SK-N-SH treated with all-trans-retinoic acid at 6 μM for 48 hours (cell line): ENCODE data around the gene ZFHX2.
"Not testable (repeated sequence)": the region's sequence is repeated elsewhere in the genome, so short reads cannot be mapped to it uniquely, and the experiment has no call there.

Experiments
- ATAC-seq: fragments of 200-7000 bp; cut with Tn5 transposase; 3 replicates; pipeline ENCODE4 v1.9.1; 2020; ENCODE audit warnings: mild to moderate bottlenecking, moderate library complexity
- ARNTL ChIP-seq: fragments of 450-650 bp; formaldehyde crosslinking; IDR thresholded peaks from 2 replicates; pipeline ENCODE4 v1.5.0; 2020; ENCODE audit warnings: low read depth, mild to moderate bottlenecking, moderate library complexity, borderline replicate concordance
- BACH2 ChIP-seq: fragments of 250-450 bp; sonication (Bioruptor Pico); IDR thresholded peaks from 2 replicates; pipeline ENCODE4 v1.9.0; 2021; ENCODE audit warnings: mild to moderate bottlenecking, borderline replicate concordance
- CSDC2 ChIP-seq: fragments of 250-450 bp; sonication (Bioruptor Pico); IDR thresholded peaks from 2 replicates; pipeline ENCODE4 v1.5.0; 2020; ENCODE audit warnings: mild to moderate bottlenecking, moderate library complexity
- ESRRG ChIP-seq: fragments of 250-450 bp; sonication (Bioruptor Pico); IDR thresholded peaks from 2 replicates; pipeline ENCODE4 v1.6.1; 2021; ENCODE audit warnings: mild to moderate bottlenecking
- GLIS3 ChIP-seq: fragments of 250-450 bp; sonication (Bioruptor Pico); IDR thresholded peaks from 2 replicates; pipeline ENCODE4 v1.5.0; 2020; ENCODE audit warnings: mild to moderate bottlenecking, moderate library complexity
- ISL1 ChIP-seq: fragments of 250-450 bp; sonication (Bioruptor Pico); IDR thresholded peaks from 2 replicates; pipeline ENCODE4 v2.1.2; 2022; ENCODE audit warnings: mild to moderate bottlenecking, moderate library complexity
- OSR1 ChIP-seq: fragments of 250-450 bp; sonication (Bioruptor Pico); IDR thresholded peaks from 2 replicates; pipeline ENCODE4 v1.8.0; 2022; ENCODE audit warnings: moderate library complexity, mild to moderate bottlenecking, inconsistent platforms
- PPARA ChIP-seq: fragments of 250-450 bp; sonication (Bioruptor Pico); IDR thresholded peaks from 2 replicates; pipeline ENCODE4 v1.5.0; 2020; ENCODE audit warnings: mild to moderate bottlenecking, borderline replicate concordance
- RARB ChIP-seq: fragments of 250-450 bp; sonication (Bioruptor Pico); IDR thresholded peaks from 2 replicates; pipeline ENCODE4 v1.8.0; 2021; ENCODE audit warnings: mild to moderate bottlenecking, moderate library complexity
- TCF4 ChIP-seq: fragments of 250-450 bp; sonication (Bioruptor Pico); IDR thresholded peaks from 2 replicates; pipeline ENCODE4 v1.8.0; 2021; ENCODE audit warnings: mild to moderate bottlenecking, moderate library complexity, borderline replicate concordance
- ZC3H10 ChIP-seq: fragments of 250-450 bp; sonication (Bioruptor Pico); IDR thresholded peaks from 2 replicates; pipeline ENCODE4 v1.5.1; 2021; ENCODE audit warnings: mild to moderate bottlenecking, moderate library complexity
- ZFP3 ChIP-seq: fragments of 250-450 bp; sonication (Bioruptor Pico); IDR thresholded peaks from 2 replicates; pipeline ENCODE4 v1.5.0; 2020; ENCODE audit warnings: mild to moderate bottlenecking, moderate library complexity
- ZFP30 ChIP-seq: fragments of 450-650 bp; formaldehyde crosslinking; IDR thresholded peaks from 2 replicates; pipeline ENCODE4 v1.5.0; 2022; ENCODE audit warnings: mild to moderate bottlenecking, moderate library complexity
- ZNF565 ChIP-seq: fragments of 450-650 bp; formaldehyde crosslinking; conservative IDR thresholded peaks from 2 replicates; pipeline ENCODE4 v1.5.0; 2020; ENCODE audit warnings: low read depth, mild to moderate bottlenecking, moderate library complexity
- ZNF70 ChIP-seq: fragments of 450-650 bp; formaldehyde crosslinking; IDR thresholded peaks from 2 replicates; pipeline ENCODE4 v1.5.0; 2020; ENCODE audit warnings: mild to moderate bottlenecking, moderate library complexity
- ZNF8 ChIP-seq: fragments of 450-650 bp; formaldehyde crosslinking; IDR thresholded peaks from 2 replicates; pipeline ENCODE4 v1.5.0; 2020; ENCODE audit warnings: mild to moderate bottlenecking, moderate library complexity
- TF ChIP-seq, protein P1 (sequence below): fragments of 250-450 bp; sonication (Bioruptor Pico); IDR thresholded peaks from 2 replicates; pipeline ENCODE4 v1.8.0; 2021; ENCODE audit warnings: low read depth, mild to moderate bottlenecking, moderate library complexity, borderline replicate concordance
- TF ChIP-seq, protein P2 (sequence below): fragments of 250-450 bp; sonication (Bioruptor Pico); IDR thresholded peaks from 2 replicates; pipeline ENCODE4 v1.5.1; 2020; ENCODE audit warnings: low read depth, mild to moderate bottlenecking, moderate library complexity
- TF ChIP-seq, protein P3 (sequence below): fragments of 250-450 bp; sonication (Bioruptor Pico); IDR thresholded peaks from 2 replicates; pipeline ENCODE4 v1.8.0; 2020; ENCODE audit warnings: mild to moderate bottlenecking, moderate library complexity, borderline replicate concordance
- TF ChIP-seq, protein P4 (sequence below): fragments of 250-450 bp; sonication (Bioruptor Pico); IDR thresholded peaks from 2 replicates; pipeline ENCODE4 v1.5.0; 2020; ENCODE audit warnings: mild to moderate bottlenecking, moderate library complexity

Gene ZFHX2

DNA sequence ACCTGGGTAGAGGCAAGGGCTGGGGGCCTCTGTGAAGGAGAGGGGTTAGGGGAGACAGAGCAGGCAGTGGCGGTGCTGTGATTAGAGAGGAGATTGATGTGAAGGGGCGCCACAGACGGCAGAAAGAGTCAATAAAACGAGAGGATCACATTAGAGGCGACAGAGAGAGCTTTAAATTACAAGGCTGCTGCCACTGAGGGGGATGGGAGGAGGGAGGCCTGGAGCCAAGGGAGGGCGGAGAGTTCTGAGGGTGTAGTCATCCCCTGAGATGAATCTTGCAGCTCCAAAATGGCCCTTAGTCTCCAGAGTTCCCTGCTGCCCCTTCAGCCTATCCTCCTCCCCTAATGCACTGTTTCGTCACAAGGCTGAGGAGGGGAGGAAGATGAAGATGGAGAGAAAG lies 12.8 kb downstream of the ZFHX2 start:
- ATAC-seq: peak; percentile 54
- no peak for TF ChIP-seq ZNF565
- TF ChIP-seq ARNTL (CRISPR knock-in tag): no peak
- TF ChIP-seq ZNF70: no peak
- TF ChIP-seq, protein P1, sequence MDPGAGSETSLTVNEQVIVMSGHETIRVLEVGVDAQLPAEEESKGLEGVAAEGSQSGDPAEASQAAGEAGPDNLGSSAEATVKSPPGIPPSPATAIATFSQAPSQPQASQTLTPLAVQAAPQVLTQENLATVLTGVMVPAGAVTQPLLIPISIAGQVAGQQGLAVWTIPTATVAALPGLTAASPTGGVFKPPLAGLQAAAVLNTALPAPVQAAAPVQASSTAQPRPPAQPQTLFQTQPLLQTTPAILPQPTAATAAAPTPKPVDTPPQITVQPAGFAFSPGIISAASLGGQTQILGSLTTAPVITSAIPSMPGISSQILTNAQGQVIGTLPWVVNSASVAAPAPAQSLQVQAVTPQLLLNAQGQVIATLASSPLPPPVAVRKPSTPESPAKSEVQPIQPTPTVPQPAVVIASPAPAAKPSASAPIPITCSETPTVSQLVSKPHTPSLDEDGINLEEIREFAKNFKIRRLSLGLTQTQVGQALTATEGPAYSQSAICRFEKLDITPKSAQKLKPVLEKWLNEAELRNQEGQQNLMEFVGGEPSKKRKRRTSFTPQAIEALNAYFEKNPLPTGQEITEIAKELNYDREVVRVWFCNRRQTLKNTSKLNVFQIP: no peak
- TF ChIP-seq RARB (CRISPR knock-in tag): no peak
- TF ChIP-seq ZNF8 (CRISPR knock-in tag): no peak

DNA sequence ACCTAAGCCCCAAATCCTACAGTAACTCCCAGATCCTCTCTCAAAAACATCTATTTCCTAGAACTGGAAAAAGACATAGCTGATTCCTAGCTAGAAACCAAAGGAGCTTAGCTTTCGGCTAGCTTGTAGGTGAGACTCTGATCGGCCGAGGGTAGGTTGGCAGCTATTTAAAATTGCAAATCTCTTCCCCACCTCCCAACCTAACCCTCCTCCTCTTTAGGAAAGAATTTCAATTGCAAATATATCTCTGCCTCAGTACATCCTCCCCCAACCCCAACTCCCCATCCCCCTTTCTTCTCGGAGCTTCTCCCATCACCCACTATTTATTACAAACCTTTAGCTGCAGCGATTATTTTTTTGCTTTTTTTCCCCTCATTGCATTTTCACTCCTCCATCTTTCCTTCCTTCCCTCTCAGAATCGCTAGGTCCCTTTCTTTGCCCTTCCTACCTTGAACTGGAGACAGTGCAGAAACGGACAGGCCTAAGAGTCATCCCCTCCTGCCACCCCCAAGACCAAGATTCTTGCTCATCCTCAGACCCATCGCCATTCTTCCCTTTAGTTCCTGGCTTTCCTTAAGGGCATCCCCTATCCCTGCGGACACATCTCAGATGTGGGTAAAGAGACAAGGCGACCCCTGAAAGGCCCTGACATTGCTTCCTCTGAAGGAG lies 13.4 kb downstream of the ZFHX2 start:
- no peak for TF ChIP-seq RARB (CRISPR knock-in tag)
- ATAC-seq: no peak

DNA sequence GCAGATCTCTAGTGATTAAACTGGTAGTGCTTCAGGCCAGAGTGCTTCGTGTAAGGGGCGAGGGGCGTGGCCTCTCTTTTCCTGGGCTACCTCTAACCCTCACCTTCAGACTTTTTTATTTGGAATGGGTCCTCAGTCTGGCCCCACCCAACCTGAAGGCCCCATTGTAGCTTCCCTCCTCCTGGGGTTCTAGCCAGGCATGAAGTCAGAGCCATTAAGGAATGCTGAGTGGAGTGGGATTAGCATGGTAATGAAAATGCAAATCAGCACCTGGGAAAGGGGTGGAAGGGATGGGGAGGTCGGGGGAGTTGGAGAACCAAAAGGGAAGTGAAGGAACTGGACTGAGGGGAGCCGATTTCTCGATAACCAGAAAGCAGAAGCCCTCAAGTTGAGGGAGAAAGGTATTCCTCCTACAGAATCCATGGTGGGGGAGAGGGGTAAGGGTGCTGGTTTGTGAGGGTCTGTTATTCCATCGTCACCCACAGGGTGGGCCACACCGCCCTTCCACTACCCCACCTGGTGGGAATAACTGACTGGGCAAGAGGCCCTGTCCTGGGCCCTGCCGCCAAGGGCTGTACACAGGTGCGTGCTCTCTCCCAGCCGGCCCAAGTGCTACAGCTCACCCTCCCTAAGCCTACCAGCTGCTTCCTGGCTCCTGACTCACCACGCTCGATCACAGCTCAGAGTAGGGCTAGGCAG lies 14.1 kb downstream of the ZFHX2 start:
- no peak for ATAC-seq

DNA sequence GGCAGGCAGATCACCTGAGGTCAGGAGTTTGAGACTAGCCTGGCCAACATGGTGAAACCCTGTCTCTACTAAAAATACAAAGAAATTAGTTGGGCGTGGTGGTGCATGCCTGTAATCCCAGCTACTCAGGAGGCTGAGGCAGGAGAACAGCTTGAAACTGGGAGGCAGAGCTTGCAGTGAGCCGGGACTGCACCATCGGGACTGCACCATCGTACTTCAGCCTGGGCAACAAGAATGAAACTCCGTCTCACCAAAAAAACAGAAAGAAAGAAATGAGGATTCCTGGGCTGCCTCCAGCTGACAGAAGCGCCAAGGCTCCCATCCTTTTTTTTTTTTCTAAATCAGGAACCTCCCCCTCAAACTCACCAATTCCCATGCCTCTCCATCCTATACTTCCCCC lies 14.7 kb downstream of the ZFHX2 start:
- not testable (repeated sequence) for ATAC-seq

More for the DNA sequence above, 14.1 kb downstream of the ZFHX2 start:
- no peak for TF ChIP-seq ZNF70

DNA sequence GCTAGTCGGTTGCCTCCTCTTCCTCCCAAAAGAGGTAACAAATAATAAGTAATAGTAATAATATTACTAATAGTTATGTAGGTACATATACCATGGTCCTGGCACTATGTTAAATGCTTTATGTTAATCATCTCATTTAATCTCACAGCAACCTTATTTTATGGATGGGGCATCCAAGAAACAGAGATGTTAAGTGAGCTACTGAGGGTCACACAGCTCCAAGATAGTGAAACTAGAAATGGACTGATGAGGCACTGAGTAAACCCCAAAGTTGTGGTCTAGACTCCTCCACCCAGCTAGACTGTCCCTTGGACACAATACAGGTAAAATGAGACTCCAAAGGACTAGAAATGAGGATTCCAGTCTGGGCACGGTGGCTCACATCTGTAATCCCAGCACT lies 15.1 kb downstream of the ZFHX2 start:
- ATAC-seq: no peak
- TF ChIP-seq ZNF565 (no peak), ZFP30 (CRISPR knock-in tag) (no peak), ZNF8 (CRISPR knock-in tag) (no peak), PPARA (CRISPR knock-in tag) (no peak), TCF4 (CRISPR knock-in tag) (no peak), ZC3H10 (CRISPR knock-in tag) (no peak), ZNF70 (no peak), ESRRG (CRISPR knock-in tag) (no peak), OSR1 (no peak), BACH2 (CRISPR knock-in tag) (no peak), RARB (CRISPR knock-in tag) (no peak), ZFP3 (CRISPR knock-in tag) (no peak), ARNTL (CRISPR knock-in tag) (no peak), CSDC2 (CRISPR knock-in tag) (no peak), GLIS3 (no peak), ISL1 (CRISPR knock-in tag) (no peak)
- TF ChIP-seq, protein P2, sequence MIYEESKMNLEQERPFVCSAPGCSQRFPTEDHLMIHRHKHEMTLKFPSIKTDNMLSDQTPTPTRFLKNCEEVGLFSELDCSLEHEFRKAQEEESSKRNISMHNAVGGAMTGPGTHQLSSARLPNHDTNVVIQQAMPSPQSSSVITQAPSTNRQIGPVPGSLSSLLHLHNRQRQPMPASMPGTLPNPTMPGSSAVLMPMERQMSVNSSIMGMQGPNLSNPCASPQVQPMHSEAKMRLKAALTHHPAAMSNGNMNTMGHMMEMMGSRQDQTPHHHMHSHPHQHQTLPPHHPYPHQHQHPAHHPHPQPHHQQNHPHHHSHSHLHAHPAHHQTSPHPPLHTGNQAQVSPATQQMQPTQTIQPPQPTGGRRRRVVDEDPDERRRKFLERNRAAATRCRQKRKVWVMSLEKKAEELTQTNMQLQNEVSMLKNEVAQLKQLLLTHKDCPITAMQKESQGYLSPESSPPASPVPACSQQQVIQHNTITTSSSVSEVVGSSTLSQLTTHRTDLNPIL (CRISPR knock-in tag): no peak
- TF ChIP-seq, protein P3, sequence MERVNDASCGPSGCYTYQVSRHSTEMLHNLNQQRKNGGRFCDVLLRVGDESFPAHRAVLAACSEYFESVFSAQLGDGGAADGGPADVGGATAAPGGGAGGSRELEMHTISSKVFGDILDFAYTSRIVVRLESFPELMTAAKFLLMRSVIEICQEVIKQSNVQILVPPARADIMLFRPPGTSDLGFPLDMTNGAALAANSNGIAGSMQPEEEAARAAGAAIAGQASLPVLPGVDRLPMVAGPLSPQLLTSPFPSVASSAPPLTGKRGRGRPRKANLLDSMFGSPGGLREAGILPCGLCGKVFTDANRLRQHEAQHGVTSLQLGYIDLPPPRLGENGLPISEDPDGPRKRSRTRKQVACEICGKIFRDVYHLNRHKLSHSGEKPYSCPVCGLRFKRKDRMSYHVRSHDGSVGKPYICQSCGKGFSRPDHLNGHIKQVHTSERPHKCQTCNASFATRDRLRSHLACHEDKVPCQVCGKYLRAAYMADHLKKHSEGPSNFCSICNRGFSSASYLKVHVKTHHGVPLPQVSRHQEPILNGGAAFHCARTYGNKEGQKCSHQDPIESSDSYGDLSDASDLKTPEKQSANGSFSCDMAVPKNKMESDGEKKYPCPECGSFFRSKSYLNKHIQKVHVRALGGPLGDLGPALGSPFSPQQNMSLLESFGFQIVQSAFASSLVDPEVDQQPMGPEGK (CRISPR knock-in tag): no peak
- TF ChIP-seq, protein P1: no peak
- TF ChIP-seq, protein P4, sequence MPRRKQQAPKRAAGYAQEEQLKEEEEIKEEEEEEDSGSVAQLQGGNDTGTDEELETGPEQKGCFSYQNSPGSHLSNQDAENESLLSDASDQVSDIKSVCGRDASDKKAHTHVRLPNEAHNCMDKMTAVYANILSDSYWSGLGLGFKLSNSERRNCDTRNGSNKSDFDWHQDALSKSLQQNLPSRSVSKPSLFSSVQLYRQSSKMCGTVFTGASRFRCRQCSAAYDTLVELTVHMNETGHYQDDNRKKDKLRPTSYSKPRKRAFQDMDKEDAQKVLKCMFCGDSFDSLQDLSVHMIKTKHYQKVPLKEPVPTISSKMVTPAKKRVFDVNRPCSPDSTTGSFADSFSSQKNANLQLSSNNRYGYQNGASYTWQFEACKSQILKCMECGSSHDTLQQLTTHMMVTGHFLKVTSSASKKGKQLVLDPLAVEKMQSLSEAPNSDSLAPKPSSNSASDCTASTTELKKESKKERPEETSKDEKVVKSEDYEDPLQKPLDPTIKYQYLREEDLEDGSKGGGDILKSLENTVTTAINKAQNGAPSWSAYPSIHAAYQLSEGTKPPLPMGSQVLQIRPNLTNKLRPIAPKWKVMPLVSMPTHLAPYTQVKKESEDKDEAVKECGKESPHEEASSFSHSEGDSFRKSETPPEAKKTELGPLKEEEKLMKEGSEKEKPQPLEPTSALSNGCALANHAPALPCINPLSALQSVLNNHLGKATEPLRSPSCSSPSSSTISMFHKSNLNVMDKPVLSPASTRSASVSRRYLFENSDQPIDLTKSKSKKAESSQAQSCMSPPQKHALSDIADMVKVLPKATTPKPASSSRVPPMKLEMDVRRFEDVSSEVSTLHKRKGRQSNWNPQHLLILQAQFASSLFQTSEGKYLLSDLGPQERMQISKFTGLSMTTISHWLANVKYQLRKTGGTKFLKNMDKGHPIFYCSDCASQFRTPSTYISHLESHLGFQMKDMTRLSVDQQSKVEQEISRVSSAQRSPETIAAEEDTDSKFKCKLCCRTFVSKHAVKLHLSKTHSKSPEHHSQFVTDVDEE (CRISPR knock-in tag): no peak
